ENCODE measurements around the gene MGST2.

GRCh38 chr4:139630991-139631390 lies 34.6 kb upstream of the MGST2 start:
- TF ChIP-seq ZNF24 (IDR thresholded peaks at IDR 0.05): no peak
- TF ChIP-seq POLR2A (IDR thresholded peaks at IDR 0.05; ENCODE audit: low read depth, low read length): no peak
- no peak for TF ChIP-seq CTCF (IDR thresholded peaks at IDR 0.05 in 2 of 3, conservative IDR thresholded peaks at IDR 0.05 in 1 of 3; ENCODE audit: control insufficient read depth in 2 of 3, extremely low read depth in 1 of 3, insufficient read depth in 1 of 3, low read depth in 3 of 3, low read length in 3 of 3)
- no peak for TF ChIP-seq KDM1A (IDR thresholded peaks at IDR 0.05; ENCODE audit: borderline replicate concordance)
- TF ChIP-seq NFXL1 (IDR thresholded peaks at IDR 0.05; ENCODE audit: borderline replicate concordance): no peak
- no peak for TF ChIP-seq GABPA (IDR thresholded peaks at IDR 0.05; ENCODE audit: low read depth)
- TF ChIP-seq EZH2 (IDR thresholded peaks at IDR 0.05; ENCODE audit: borderline replicate concordance, control insufficient read depth, low read depth, low read length): no peak
- TF ChIP-seq NRF1 (conservative IDR thresholded peaks at IDR 0.05; ENCODE audit: low read depth, low read length): no peak
- no peak for TF ChIP-seq CEBPZ (IDR thresholded peaks at IDR 0.05; ENCODE audit: low read depth, low read length)
- no peak for TF ChIP-seq ZNF217 (IDR thresholded peaks at IDR 0.05)
- no peak for TF ChIP-seq RFX5 (IDR thresholded peaks at IDR 0.05; ENCODE audit: low read depth, low read length)
- no peak for TF ChIP-seq ZNF687 (IDR thresholded peaks at IDR 0.05)
